ENCODE data around the gene PRND.

- no peak for TF ChIP-seq REST (IDR thresholded peaks at IDR 0.05; ENCODE audit: low read depth, low read length)
- TF ChIP-seq POLR2AphosphoS2 (IDR thresholded peaks at IDR 0.05; ENCODE audit: low read depth, low read length): no peak
- no peak for TF ChIP-seq RELA (IDR thresholded peaks at IDR 0.05; ENCODE audit: borderline replicate concordance, partially characterized antibody)
- no peak for TF ChIP-seq TARDBP (IDR thresholded peaks at IDR 0.05; ENCODE audit: borderline replicate concordance)
Measured at GRCh38 chr20:4711511-4711910, 10.2 kb upstream of the PRND start.
